H9 (cell line): ENCODE data around the gene MYBPHL. TPM values are rescaled to one million over a fixed set of nuclear protein-coding genes. Genes with fewer than 3 reads are reported as not detected.

Source experiments
- DNase-seq: peaks from one replicate; pipeline ENCODE4 v3.0.0-alpha.2; 2017
- H2AFZ ChIP-seq: one replicate; pipeline ENCODE4 v1.6.1; 2013; ENCODE audit warnings: mild to moderate bottlenecking, low read length, control low read depth, moderate library complexity
- H2AK5ac ChIP-seq: 2 replicates; pipeline ENCODE4 v1.6.1; 2013; ENCODE audit warnings: low read length, control low read depth, mixed read lengths; ENCODE audit not compliant: insufficient read length
- H2BK120ac ChIP-seq: one replicate; pipeline ENCODE4 v1.6.1; 2013; ENCODE audit warnings: low read depth, mild to moderate bottlenecking, low read length, control low read depth, inconsistent platforms; ENCODE audit not compliant: poor library complexity, severe bottlenecking
- H2BK12ac ChIP-seq: 2 replicates; pipeline ENCODE4 v1.6.1; 2013; ENCODE audit warnings: low read length, control low read depth, mixed read lengths, low read depth; ENCODE audit not compliant: insufficient read length
- H2BK15ac ChIP-seq: 2 replicates; pipeline ENCODE4 v1.6.1; 2013; ENCODE audit warnings: low read depth, low read length, control low read depth
- H2BK20ac ChIP-seq: one replicate; pipeline ENCODE4 v1.6.1; 2013; ENCODE audit warnings: low read depth, mild to moderate bottlenecking, low read length, control low read depth, inconsistent platforms; ENCODE audit not compliant: poor library complexity, severe bottlenecking
- H2BK5ac ChIP-seq: 2 replicates; pipeline ENCODE4 v1.6.1; 2013; ENCODE audit warnings: low read length, control low read depth, mixed read lengths; ENCODE audit not compliant: insufficient read length
- H3K14ac ChIP-seq: 2 replicates; pipeline ENCODE4 v1.6.1; 2013; ENCODE audit warnings: low read length, control low read depth; ENCODE audit not compliant: insufficient read depth
- H3K18ac ChIP-seq: 2 replicates; pipeline ENCODE4 v1.6.1; 2013; ENCODE audit warnings: low read depth, mild to moderate bottlenecking, mixed read lengths, low read length, control low read depth; ENCODE audit not compliant: insufficient read length
- H3K23ac ChIP-seq: 2 replicates; pipeline ENCODE4 v1.6.1; 2013; ENCODE audit warnings: low read length, control low read depth, mixed read lengths, low read depth; ENCODE audit not compliant: insufficient read length
- H3K23me2 ChIP-seq: 2 replicates; pipeline ENCODE4 v1.6.1; 2013; ENCODE audit warnings: low read depth, mild to moderate bottlenecking, mixed read lengths, low read length, control low read depth; ENCODE audit not compliant: insufficient read length, poor library complexity, severe bottlenecking
- H3K27ac ChIP-seq: 2 replicates; pipeline ENCODE4 v1.5.1; 2013; ENCODE audit warnings: low read length, control low read depth, mixed read lengths, low read depth; ENCODE audit not compliant: insufficient read length
- H3K27me3 ChIP-seq: 2 replicates; pipeline ENCODE4 v1.6.1; 2013; ENCODE audit warnings: low read length, control low read depth, inconsistent platforms; ENCODE audit not compliant: insufficient read depth
- H3K4ac ChIP-seq: 2 replicates; pipeline ENCODE4 v1.6.1; 2013; ENCODE audit warnings: low read depth, mild to moderate bottlenecking, control low read depth, inconsistent platforms, low read length, moderate library complexity
- H3K4me1 ChIP-seq: 2 replicates; pipeline ENCODE4 v1.6.1; 2013; ENCODE audit warnings: low read length, control low read depth, inconsistent platforms; ENCODE audit not compliant: insufficient read depth
- H3K4me2 ChIP-seq: 2 replicates; pipeline ENCODE4 v1.6.1; 2013; ENCODE audit warnings: low read length, control low read depth, mixed read lengths; ENCODE audit not compliant: insufficient read length, insufficient read depth
- H3K56ac ChIP-seq: 2 replicates; pipeline ENCODE4 v1.6.1; 2013; ENCODE audit warnings: low read depth, mild to moderate bottlenecking, mixed read lengths, low read length, control low read depth; ENCODE audit not compliant: insufficient read length
- H3K79me1 ChIP-seq: 2 replicates; pipeline ENCODE4 v1.6.1; 2013; ENCODE audit warnings: low read depth, mild to moderate bottlenecking, moderate library complexity, low read length, control low read depth, inconsistent platforms; ENCODE audit not compliant: insufficient read depth, poor library complexity, severe bottlenecking
- H3K79me2 ChIP-seq: 2 replicates; pipeline ENCODE4 v1.6.1; 2013; ENCODE audit warnings: low read length, control low read depth, inconsistent platforms; ENCODE audit not compliant: insufficient read depth
- H3K9ac ChIP-seq: 2 replicates; pipeline ENCODE4 v1.6.1; 2013; ENCODE audit warnings: low read length, control low read depth, mixed read lengths; ENCODE audit not compliant: insufficient read length; ENCODE audit errors: extremely low read depth
- H3K9me3 ChIP-seq: one replicate; pipeline ENCODE4 v1.6.1; 2013; ENCODE audit warnings: low read depth, low read length, inconsistent platforms; ENCODE audit not compliant: control insufficient read depth
- H3T11ph ChIP-seq: one replicate; pipeline ENCODE4 v1.6.1; 2013; ENCODE audit warnings: mild to moderate bottlenecking, low read length, control low read depth, inconsistent platforms
- H4K20me1 ChIP-seq: one replicate; pipeline ENCODE4 v1.6.1; 2013; ENCODE audit not compliant: control insufficient read depth, insufficient read length, insufficient read depth
- H4K5ac ChIP-seq: 2 replicates; pipeline ENCODE4 v1.6.1; 2013; ENCODE audit warnings: low read depth, mild to moderate bottlenecking, mixed read lengths, low read length, control low read depth; ENCODE audit not compliant: insufficient read length
- H4K8ac ChIP-seq: replicated peaks from 2 replicates; pipeline ENCODE4 v1.6.1; 2013; ENCODE audit warnings: low read length, control low read depth, mixed read lengths, low read depth; ENCODE audit not compliant: insufficient read length
- H4K91ac ChIP-seq: 2 replicates; pipeline ENCODE4 v1.6.1; 2013; ENCODE audit warnings: low read depth, mild to moderate bottlenecking, moderate library complexity, mixed read lengths, low read length, control low read depth; ENCODE audit not compliant: insufficient read length
- H3K27ac Mint-ChIP-seq, 3 experiments: 2 replicates in 2 of 3; 3 replicates in 1 of 3; pipeline ENCODE4 v1.8.0; 2020 to 2021; ENCODE audit warnings: mixed read lengths in 3 of 3, mild to moderate bottlenecking in 1 of 3, moderate library complexity in 1 of 3
- H3K27me3 Mint-ChIP-seq: 2 replicates; pipeline ENCODE4 v1.8.0; 2021; ENCODE audit warnings: low read depth, mild to moderate bottlenecking, moderate library complexity, mixed read lengths
- H3K36me3 Mint-ChIP-seq, 3 experiments: 2 replicates in 2 of 3; 3 replicates in 1 of 3; pipeline ENCODE4 v1.8.0; 2020 to 2021; ENCODE audit warnings: low read depth in 3 of 3, mixed read lengths in 3 of 3; ENCODE audit not compliant: insufficient read depth in 1 of 3
- H3K4me1 Mint-ChIP-seq, 2 experiments: 2 replicates each; pipeline ENCODE4 v1.8.0; 2020; ENCODE audit warnings: mixed read lengths in 2 of 2
- H3K4me3 Mint-ChIP-seq, 2 experiments: 2 replicates in 1 of 2; 3 replicates in 1 of 2; pipeline ENCODE4 v1.8.0; 2020 to 2021; ENCODE audit warnings: mild to moderate bottlenecking in 2 of 2, mixed read lengths in 2 of 2, moderate library complexity in 1 of 2
- H3K9me3 Mint-ChIP-seq, 2 experiments: 2 replicates in 1 of 2; 3 replicates in 1 of 2; pipeline ENCODE4 v1.8.0; 2020; ENCODE audit warnings: mild to moderate bottlenecking in 2 of 2, mixed read lengths in 2 of 2, moderate library complexity in 1 of 2
- WGBS: extraction: QIAGEN DNeasy Blood & Tissue Kit; methylation state at CpG from one replicate; pipeline ENCODE4 v1.1.7; 2013; ENCODE audit warnings: missing lambda C conversion rate, low lambda C conversion rate, mixed read lengths; ENCODE audit not compliant: insufficient read length; ENCODE audit errors: extremely low coverage; 5-methylcytosine and 5-hydroxymethylcytosine counted together
- total RNA-seq: library from RNA; stranded (reverse); gene quantifications from 2 replicates; pipeline ENCODE4 v1.2.1, GENCODE V29; 2021
- TF ChIP-seq, protein P1 (sequence below): fragments of 200-600 bp; sonication (generic); conservative IDR thresholded peaks from 3 replicates; pipeline ENCODE4 v1.8.0; 2021; ENCODE audit warnings: antibody characterized with exemption, mild to moderate bottlenecking

Gene MYBPHL
- total RNA-seq, 1 experiment from 2014 or later = 0.59 TPM

DNA sequence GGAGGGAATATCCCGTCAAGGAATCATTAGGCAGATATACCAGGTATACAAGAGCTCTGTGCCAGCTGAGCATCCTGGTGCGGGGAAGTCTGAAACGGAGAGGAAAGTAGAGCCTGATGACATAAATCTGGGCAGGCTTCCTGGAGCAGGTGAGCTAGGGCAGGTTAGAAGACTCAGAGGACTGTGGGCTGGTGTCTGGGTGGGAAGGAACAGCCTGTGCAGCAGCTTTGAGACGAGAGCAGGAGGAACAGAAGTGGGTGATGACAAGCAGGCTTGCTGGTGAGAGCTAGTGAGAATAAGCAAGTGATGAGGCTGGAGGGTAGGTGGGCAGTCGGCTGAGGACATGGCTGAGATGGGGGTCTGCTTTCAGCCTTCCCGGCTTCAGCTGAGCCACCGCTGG, 50.7 kb downstream of the MYBPHL start:
- no peak overlapping the region for H2BK5ac ChIP-seq
- H3K4ac ChIP-seq = no peak overlapping the region
- peaks cover 19 to 35% (median 28%) of the 10 kb centered on the region in 3 experiments for H3K36me3 Mint-ChIP-seq
- no peak overlapping the region for H4K91ac ChIP-seq
- no peak overlapping the region for H3K18ac ChIP-seq
- H3K14ac ChIP-seq = no peak overlapping the region
- H3K4me1 Mint-ChIP-seq = peaks cover 51 to 63% of the 10 kb centered on the region in 2 experiments
- H4K8ac ChIP-seq = no peak overlapping the region
- no peak overlapping the region for H3K27ac ChIP-seq
- H2BK15ac ChIP-seq = no peak overlapping the region
- H2BK120ac ChIP-seq = no peak overlapping the region
- H4K5ac ChIP-seq = no peak overlapping the region
- no peaks in the 10 kb centered on the region; the same call in 1 of the 2 replicates for H3K27me3 ChIP-seq
- H3K79me1 ChIP-seq = no peaks in the 10 kb centered on the region
- H3K23me2 ChIP-seq = peaks cover 5% of the 10 kb centered on the region
- H3K4me2 ChIP-seq = no peak overlapping the region
- TF ChIP-seq, protein P1, sequence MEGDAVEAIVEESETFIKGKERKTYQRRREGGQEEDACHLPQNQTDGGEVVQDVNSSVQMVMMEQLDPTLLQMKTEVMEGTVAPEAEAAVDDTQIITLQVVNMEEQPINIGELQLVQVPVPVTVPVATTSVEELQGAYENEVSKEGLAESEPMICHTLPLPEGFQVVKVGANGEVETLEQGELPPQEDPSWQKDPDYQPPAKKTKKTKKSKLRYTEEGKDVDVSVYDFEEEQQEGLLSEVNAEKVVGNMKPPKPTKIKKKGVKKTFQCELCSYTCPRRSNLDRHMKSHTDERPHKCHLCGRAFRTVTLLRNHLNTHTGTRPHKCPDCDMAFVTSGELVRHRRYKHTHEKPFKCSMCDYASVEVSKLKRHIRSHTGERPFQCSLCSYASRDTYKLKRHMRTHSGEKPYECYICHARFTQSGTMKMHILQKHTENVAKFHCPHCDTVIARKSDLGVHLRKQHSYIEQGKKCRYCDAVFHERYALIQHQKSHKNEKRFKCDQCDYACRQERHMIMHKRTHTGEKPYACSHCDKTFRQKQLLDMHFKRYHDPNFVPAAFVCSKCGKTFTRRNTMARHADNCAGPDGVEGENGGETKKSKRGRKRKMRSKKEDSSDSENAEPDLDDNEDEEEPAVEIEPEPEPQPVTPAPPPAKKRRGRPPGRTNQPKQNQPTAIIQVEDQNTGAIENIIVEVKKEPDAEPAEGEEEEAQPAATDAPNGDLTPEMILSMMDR = no peak
- no peak overlapping the region for H3T11ph ChIP-seq
- no peaks in the 10 kb centered on the region for H4K20me1 ChIP-seq
- peaks cover 9 to 15% of the 10 kb centered on the region in 2 experiments for H3K9me3 Mint-ChIP-seq
- peak overlapping the region in 1 of 3 experiments; percentile 53; a peak in 2 of 7 replicates for H3K27ac Mint-ChIP-seq
- no peak overlapping the region for H2BK20ac ChIP-seq
- H3K23ac ChIP-seq = no peak overlapping the region
- WGBS = no CpG with 5 or more reads among the region's 7 CpGs
- H3K27me3 Mint-ChIP-seq = peaks cover 13% of the 10 kb centered on the region
- no peak for DNase-seq
- no peak overlapping the region for H3K9ac ChIP-seq
- no peaks in the 10 kb centered on the region; the same call in 1 of the 2 replicates for H3K79me2 ChIP-seq
- no peak overlapping the region; a peak in 1 of 5 replicates for H3K4me3 Mint-ChIP-seq
- no peaks in the 10 kb centered on the region for H3K9me3 ChIP-seq
- H2AK5ac ChIP-seq = no peak overlapping the region
- no peak overlapping the region for H3K56ac ChIP-seq
- H2AFZ ChIP-seq = no peak overlapping the region
- H3K4me1 ChIP-seq = no peaks in the 10 kb centered on the region; the same call in 1 of the 2 replicates
- no peak overlapping the region for H2BK12ac ChIP-seq
